ENCODE results near the gene SLC34A1. TPM values are rescaled to one million over a fixed set of nuclear protein-coding genes. Genes with fewer than 3 reads are reported as not detected.

The SLC34A1 gene, protein sequence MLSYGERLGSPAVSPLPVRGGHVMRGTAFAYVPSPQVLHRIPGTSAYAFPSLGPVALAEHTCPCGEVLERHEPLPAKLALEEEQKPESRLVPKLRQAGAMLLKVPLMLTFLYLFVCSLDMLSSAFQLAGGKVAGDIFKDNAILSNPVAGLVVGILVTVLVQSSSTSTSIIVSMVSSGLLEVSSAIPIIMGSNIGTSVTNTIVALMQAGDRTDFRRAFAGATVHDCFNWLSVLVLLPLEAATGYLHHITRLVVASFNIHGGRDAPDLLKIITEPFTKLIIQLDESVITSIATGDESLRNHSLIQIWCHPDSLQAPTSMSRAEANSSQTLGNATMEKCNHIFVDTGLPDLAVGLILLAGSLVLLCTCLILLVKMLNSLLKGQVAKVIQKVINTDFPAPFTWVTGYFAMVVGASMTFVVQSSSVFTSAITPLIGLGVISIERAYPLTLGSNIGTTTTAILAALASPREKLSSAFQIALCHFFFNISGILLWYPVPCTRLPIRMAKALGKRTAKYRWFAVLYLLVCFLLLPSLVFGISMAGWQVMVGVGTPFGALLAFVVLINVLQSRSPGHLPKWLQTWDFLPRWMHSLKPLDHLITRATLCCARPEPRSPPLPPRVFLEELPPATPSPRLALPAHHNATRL
- total RNA-seq: not detected in 2 replicates

DNA sequence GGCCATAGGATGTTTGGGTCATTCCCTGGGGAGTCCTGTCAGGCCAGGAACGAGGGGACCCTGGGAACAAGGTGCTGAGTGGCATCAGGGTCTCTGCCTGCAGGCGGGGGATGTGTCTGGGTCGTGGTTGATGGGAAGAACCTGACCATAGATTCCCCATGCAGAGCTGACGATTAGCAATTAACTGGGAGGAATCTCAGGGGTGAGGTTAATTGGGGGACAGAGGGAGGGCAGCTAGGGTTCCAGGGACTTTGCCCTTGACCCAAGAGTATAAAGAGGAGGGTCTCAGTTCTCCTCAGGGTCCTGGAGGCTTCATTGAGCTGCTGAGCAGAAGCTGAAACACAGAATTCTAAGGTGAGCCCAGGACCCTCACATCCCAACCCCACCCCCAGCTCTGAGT lies at the start of gene SLC34A1:
Gene SLC34A1, plus strand, starts transcription at position 301 of the 400 bp plus-strand sequence. CDS start 1,308 bp downstream, outside the sequence.
- no peak for DNase-seq (ENCODE audit: low read depth)
- H3K4me3 ChIP-seq (ENCODE audit: low read depth, low read length): no peak within 1 kb of the TSS
- TF ChIP-seq, protein P1, sequence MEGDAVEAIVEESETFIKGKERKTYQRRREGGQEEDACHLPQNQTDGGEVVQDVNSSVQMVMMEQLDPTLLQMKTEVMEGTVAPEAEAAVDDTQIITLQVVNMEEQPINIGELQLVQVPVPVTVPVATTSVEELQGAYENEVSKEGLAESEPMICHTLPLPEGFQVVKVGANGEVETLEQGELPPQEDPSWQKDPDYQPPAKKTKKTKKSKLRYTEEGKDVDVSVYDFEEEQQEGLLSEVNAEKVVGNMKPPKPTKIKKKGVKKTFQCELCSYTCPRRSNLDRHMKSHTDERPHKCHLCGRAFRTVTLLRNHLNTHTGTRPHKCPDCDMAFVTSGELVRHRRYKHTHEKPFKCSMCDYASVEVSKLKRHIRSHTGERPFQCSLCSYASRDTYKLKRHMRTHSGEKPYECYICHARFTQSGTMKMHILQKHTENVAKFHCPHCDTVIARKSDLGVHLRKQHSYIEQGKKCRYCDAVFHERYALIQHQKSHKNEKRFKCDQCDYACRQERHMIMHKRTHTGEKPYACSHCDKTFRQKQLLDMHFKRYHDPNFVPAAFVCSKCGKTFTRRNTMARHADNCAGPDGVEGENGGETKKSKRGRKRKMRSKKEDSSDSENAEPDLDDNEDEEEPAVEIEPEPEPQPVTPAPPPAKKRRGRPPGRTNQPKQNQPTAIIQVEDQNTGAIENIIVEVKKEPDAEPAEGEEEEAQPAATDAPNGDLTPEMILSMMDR (conservative IDR thresholded peaks at IDR 0.05; ENCODE audit: low read depth, low read length): no peak

DNA sequence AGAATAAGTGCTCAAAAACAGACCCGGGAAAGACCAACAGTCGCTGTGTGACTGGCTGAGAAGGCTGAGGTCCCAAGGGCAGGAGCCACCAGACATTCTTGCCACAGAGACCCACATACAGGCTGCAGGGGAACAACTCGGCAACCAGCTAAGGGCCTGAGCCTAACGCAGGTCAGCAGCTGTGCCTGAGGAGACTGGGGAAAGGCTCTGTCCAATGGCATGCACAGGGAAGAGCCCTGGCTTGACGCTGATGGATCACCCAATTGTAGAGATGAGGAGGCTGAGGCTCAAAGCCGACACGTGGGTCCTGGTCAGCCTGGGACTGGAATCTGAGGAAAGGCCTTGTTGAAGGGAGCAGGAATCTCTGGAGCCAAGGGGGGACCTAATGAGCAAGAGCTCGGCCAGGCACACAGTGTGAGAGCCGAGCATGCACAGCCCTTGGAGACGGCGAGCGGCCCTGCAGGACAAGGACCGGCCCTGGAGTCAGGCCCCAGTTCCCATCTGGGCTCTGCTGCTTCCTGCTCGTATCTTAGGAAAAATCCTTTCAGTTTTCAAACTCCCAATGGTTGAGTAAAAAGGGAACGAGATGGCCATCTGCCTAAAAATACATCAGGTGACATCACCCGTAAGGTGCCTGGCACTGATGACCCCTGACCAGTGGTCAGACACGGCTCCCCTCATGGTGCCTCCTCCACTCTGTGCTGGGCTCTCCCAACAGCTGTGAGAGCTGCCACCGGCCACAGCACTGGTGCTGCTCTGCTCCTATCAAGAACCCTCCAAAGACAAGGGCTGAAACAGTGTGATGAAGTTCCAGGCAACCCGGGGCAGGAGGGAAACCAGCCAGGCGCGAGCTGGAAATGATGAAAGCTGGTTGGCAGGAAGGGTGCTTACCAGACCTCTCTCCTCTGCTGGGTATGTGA lies 49.2 kb upstream of the SLC34A1 start:
- TF ChIP-seq, protein P1 (conservative IDR thresholded peaks at IDR 0.05; ENCODE audit: low read depth, low read length): no peak
- no peak overlapping the region for H3K4me3 ChIP-seq (ENCODE audit: low read depth, low read length)
- DNase-seq (ENCODE audit: low read depth): no peak

DNA sequence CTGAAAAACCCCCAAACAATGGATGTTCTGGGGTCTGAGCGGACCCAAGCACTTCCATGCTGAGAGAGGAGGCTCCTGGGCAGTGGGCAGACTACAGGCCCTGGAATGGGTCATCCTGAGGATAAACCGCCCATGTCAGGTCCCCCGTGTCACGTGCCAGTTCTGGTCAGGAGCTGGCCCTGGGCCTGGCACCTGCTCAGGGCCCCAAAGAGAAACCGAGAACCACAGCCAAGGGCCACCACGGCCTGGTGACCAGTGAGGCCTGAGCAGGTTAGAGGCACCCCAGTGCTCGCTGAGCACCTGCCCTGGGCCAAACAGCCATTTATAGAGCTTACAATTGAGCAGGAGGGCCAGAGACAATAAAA lies 48.6 kb upstream of the SLC34A1 start:
- no peak for DNase-seq (ENCODE audit: low read depth)
- TF ChIP-seq, protein P1 (conservative IDR thresholded peaks at IDR 0.05; ENCODE audit: low read depth, low read length): no peak
- no peak overlapping the region for H3K4me3 ChIP-seq (ENCODE audit: low read depth, low read length)

DNA sequence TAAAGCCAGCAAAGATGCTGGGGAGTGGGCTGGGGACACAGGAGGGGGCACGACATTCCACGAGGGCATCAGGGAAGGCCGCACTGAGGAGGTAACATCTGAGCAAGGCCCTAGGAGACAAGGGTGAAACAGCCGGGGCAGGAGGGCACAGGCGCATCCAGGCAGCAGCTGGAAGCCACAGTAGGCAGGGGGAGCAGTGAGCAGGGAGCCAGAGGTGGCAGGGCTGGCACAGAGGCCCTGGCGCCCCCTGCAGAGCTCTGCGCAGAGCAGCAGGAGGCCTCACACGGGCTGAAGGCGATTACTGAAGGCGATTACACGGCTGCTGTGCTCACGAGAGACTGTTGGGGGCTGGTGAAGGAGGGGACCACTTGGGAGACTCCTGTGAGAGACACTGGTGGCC lies 48.1 kb upstream of the SLC34A1 start:
- no peak overlapping the region for H3K4me3 ChIP-seq (ENCODE audit: low read depth, low read length)
- TF ChIP-seq, protein P1 (conservative IDR thresholded peaks at IDR 0.05; ENCODE audit: low read depth, low read length): peak; percentile 71

DNA sequence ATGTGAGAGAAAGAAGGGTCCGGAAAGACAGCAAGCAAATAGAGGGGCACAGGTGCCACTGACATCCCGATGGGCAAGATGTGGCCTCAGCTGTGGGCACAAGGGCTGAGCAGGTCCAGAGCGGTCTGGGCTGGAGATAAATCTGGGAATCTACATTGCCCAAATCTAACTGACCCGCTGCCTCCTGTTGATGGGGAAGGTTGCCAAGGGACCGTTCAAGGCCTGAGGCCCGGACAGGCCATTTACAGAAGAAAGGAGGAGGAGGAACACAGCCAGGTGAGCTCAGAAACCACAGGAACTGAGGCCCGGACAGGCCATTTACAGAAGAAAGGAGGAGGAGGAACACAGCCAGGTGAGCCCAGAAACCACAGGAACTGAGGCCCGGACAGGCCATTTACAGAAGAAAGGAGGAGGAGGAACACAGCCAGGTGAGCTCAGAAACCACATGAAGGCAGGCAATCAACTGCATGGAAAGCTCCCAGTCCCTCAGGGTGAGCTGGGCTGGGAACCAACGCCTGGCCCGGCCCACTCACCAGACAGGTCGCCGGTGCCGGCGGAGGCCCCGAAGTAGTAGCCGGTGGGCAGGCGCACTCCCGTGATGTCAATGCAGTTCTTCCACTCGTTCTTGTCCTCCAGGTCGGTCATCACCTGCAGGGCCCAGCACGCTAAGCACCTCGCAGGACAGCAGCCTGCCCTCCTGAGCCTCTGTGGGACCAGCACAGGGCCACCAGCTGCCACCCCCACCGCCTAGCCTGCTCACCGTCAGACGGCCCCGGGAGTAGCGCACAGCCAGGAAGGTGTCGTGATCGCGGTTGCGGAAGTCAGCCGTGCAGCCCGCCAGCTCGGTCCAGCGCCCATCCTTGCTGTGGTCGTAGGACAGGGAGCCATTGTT lies 47.4 kb upstream of the SLC34A1 start:
- TF ChIP-seq, protein P1 (conservative IDR thresholded peaks at IDR 0.05; ENCODE audit: low read depth, low read length): no peak
- no peak for DNase-seq (ENCODE audit: low read depth)
- H3K4me3 ChIP-seq (ENCODE audit: low read depth, low read length): no peak overlapping the region

More for the DNA sequence above, 48.1 kb upstream of the SLC34A1 start:
- no peak for DNase-seq (ENCODE audit: low read depth)
